Testis (tissue), 2 donors: ENCODE data around the gene ARHGDIG.

Experiments
- POLR2A ChIP-seq: fragments of 450-650 bp; IDR thresholded peaks from one replicate; pipeline ENCODE4 v1.6.1; 2017; ENCODE audit warnings: antibody characterized with exemption, mild to moderate bottlenecking, moderate library complexity
- TF ChIP-seq, protein P1 (sequence below), 3 experiments: fragments of 450-650 bp in 2 of 3; fragments of 200-600 bp in 1 of 3; sonication (generic) in 1 of 3; IDR thresholded peaks; one replicate each; pipeline ENCODE4 v1.5.1; 2016 to 2019; ENCODE audit warnings: antibody characterized with exemption in 3 of 3, mild to moderate bottlenecking in 2 of 3, moderate library complexity in 1 of 3

GRCh38 chr16:309476-309875 lies 29.1 kb downstream of the ARHGDIG start:
- TF ChIP-seq, protein P1, sequence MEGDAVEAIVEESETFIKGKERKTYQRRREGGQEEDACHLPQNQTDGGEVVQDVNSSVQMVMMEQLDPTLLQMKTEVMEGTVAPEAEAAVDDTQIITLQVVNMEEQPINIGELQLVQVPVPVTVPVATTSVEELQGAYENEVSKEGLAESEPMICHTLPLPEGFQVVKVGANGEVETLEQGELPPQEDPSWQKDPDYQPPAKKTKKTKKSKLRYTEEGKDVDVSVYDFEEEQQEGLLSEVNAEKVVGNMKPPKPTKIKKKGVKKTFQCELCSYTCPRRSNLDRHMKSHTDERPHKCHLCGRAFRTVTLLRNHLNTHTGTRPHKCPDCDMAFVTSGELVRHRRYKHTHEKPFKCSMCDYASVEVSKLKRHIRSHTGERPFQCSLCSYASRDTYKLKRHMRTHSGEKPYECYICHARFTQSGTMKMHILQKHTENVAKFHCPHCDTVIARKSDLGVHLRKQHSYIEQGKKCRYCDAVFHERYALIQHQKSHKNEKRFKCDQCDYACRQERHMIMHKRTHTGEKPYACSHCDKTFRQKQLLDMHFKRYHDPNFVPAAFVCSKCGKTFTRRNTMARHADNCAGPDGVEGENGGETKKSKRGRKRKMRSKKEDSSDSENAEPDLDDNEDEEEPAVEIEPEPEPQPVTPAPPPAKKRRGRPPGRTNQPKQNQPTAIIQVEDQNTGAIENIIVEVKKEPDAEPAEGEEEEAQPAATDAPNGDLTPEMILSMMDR (IDR thresholded peaks at IDR 0.05), result no peak
- TF ChIP-seq POLR2A, result no peak
